K562 (cell line): Measurements from ENCODE around the gene GFM2.

Experiments
- ARID3A ChIP-seq: IDR thresholded peaks from 2 replicates; pipeline ENCODE4 v1.6.1; 2012; ENCODE audit warnings: low read depth, low read length, improper control_type of control experiment, borderline replicate concordance
- BHLHE40 ChIP-seq: IDR thresholded peaks from 2 replicates; pipeline ENCODE4 v1.6.1; 2011; ENCODE audit warnings: low read length, improper control_type of control experiment
- CREB1 ChIP-seq, 2 experiments: sonication (generic) in 1 of 2; formaldehyde crosslinking in 1 of 2; IDR thresholded peaks; 2 replicates each; pipeline versions ENCODE4 v1.6.1 to v1.8.0; 2012 to 2022; ENCODE audit warnings: inconsistent platforms in 1 of 2, mild to moderate bottlenecking in 1 of 2, missing genetic modification reagents in 1 of 2, moderate library complexity in 1 of 2
- CTCF ChIP-seq, 3 experiments: IDR thresholded peaks in 2 of 3; conservative IDR thresholded peaks in 1 of 3; 2 replicates each; pipeline ENCODE4 v1.5.1; 2011 to 2012; ENCODE audit warnings: low read length in 3 of 3, mild to moderate bottlenecking in 3 of 3, control low read depth in 2 of 3, improper control_type of control experiment in 1 of 3, inconsistent platforms in 1 of 3, low read depth in 1 of 3, mixed read lengths in 1 of 3, moderate library complexity in 1 of 3; ENCODE audit not compliant: insufficient read depth in 2 of 3
- EZH2 ChIP-seq: IDR thresholded peaks from 2 replicates; pipeline ENCODE4 v1.6.1; 2012; ENCODE audit warnings: low read depth, mild to moderate bottlenecking, inconsistent platforms, low read length, borderline replicate concordance
- FOXM1 ChIP-seq, 2 experiments: fragments of 450-650 bp in 1 of 2; sonication (generic) in 1 of 2; formaldehyde crosslinking in 1 of 2; IDR thresholded peaks; 2 replicates each; pipeline versions ENCODE4 v1.6.1 to v1.9.0; 2017 to 2022; ENCODE audit warnings: low read depth in 2 of 2, mild to moderate bottlenecking in 2 of 2, missing genetic modification reagents in 1 of 2, moderate library complexity in 1 of 2
- PTTG1 ChIP-seq: fragments of 450-650 bp; IDR thresholded peaks from 2 replicates; pipeline ENCODE4 v1.6.1; 2016; ENCODE audit warnings: low read depth, mild to moderate bottlenecking, missing genetic modification characterization, missing compliant biosample characterization
- REST ChIP-seq, 2 experiments: fragments of 450-650 bp; formaldehyde crosslinking in 1 of 2; IDR thresholded peaks; 2 replicates each; pipeline versions ENCODE4 v1.4.0 to v1.6.1; 2014 to 2020; ENCODE audit warnings: mild to moderate bottlenecking in 2 of 2, borderline replicate concordance in 1 of 2, low read depth in 1 of 2
- TBL1XR1 ChIP-seq, 2 experiments: IDR thresholded peaks; 2 replicates each; pipeline ENCODE4 v1.6.1; 2012; ENCODE audit warnings: improper control_type of control experiment in 2 of 2, low read length in 2 of 2, mild to moderate bottlenecking in 1 of 2
- ZNF398 ChIP-seq: fragments of 250-450 bp; sonication (Bioruptor Pico); IDR thresholded peaks from 2 replicates; pipeline ENCODE4 v1.8.0; 2021; ENCODE audit warnings: moderate library complexity, mild to moderate bottlenecking, inconsistent platforms
- ZNF609 ChIP-seq: sonication (generic); formaldehyde crosslinking; IDR thresholded peaks from 2 replicates; pipeline ENCODE4 v1.8.1; 2023; ENCODE audit warnings: missing genetic modification reagents, mild to moderate bottlenecking, borderline replicate concordance
- ZNF668 ChIP-seq: fragments of 250-450 bp; sonication (Bioruptor Pico); IDR thresholded peaks from 2 replicates; pipeline ENCODE4 v1.8.0; 2022; ENCODE audit warnings: mild to moderate bottlenecking, inconsistent platforms

GRCh38 chr5:74673011-74673790 lies 93.7 kb downstream of the GFM2 start:
- TF ChIP-seq ZNF398 (CRISPR knock-in tag) (no peak), CTCF (IDR thresholded peaks at IDR 0.05 in 2 of 3, conservative IDR thresholded peaks at IDR 0.05 in 1 of 3; ENCODE audit: insufficient read depth in 2 of 3, low read depth in 1 of 3, low read length in 3 of 3) (peak; percentile 33 to 64 (median 43); a peak in 4 of 6 replicates), EZH2 (no peak), ZNF668 (CRISPR knock-in tag) (no peak), BHLHE40 (no peak), PTTG1 (no peak), TBL1XR1 (IDR thresholded peaks at IDR 0.05; ENCODE audit: low read length in 2 of 2) (no peak), ZNF609 (CRISPR knock-in tag) (no peak), REST (IDR thresholded peaks at IDR 0.05; ENCODE audit: borderline replicate concordance) (peak; percentile 65; the same call in 1 of the 2 replicates), REST (CRISPR knock-in tag; IDR thresholded peaks at IDR 0.05; ENCODE audit: low read depth) (no peak), ARID3A (no peak), FOXM1 (IDR thresholded peaks at IDR 0.05; ENCODE audit: low read depth) (no peak), FOXM1 (CRISPR knock-in tag; IDR thresholded peaks at IDR 0.05; ENCODE audit: low read depth) (no peak), CREB1 (IDR thresholded peaks at IDR 0.05) (no peak), CREB1 (CRISPR knock-in tag; IDR thresholded peaks at IDR 0.05) (no peak)
